ENCODE data around the gene MPP3.

MPP3 gene

GRCh38 chr17:43784068-43784467, 48.9 kb downstream of the MPP3 start:
- CTCF ChIA-PET, result interaction anchor here (0.9 kb wide), 1 partner anchor 62 kb away, joined by 6 read pairs; the partner anchor contains the start of gene CD300LG
- no peak for DNase-seq (ENCODE audit: low read depth, low spot score)
- no peak overlapping the region for H3K4me3 ChIP-seq (ENCODE audit: low read depth, low read length)
- TF ChIP-seq, protein P1, sequence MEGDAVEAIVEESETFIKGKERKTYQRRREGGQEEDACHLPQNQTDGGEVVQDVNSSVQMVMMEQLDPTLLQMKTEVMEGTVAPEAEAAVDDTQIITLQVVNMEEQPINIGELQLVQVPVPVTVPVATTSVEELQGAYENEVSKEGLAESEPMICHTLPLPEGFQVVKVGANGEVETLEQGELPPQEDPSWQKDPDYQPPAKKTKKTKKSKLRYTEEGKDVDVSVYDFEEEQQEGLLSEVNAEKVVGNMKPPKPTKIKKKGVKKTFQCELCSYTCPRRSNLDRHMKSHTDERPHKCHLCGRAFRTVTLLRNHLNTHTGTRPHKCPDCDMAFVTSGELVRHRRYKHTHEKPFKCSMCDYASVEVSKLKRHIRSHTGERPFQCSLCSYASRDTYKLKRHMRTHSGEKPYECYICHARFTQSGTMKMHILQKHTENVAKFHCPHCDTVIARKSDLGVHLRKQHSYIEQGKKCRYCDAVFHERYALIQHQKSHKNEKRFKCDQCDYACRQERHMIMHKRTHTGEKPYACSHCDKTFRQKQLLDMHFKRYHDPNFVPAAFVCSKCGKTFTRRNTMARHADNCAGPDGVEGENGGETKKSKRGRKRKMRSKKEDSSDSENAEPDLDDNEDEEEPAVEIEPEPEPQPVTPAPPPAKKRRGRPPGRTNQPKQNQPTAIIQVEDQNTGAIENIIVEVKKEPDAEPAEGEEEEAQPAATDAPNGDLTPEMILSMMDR (IDR thresholded peaks at IDR 0.05; ENCODE audit: insufficient read depth, low read length, missing control alignments), result no peak
- POLR2A ChIA-PET, result no interaction called here

- ChIA-PET CTCF (interaction anchor here (1.2 to 1.8 kb wide), 3 partner anchors 17 to 63 kb away, joined by 6 read pairs; partner anchors contain the start of gene CD300LG), POLR2A (no interaction called here)
- no peak for DNase-seq (ENCODE audit: low read depth, low spot score)
- TF ChIP-seq, protein P1 (IDR thresholded peaks at IDR 0.05; ENCODE audit: insufficient read depth, low read length, missing control alignments), result no peak
- H3K4me3 ChIP-seq (ENCODE audit: low read depth, low read length), result no peak overlapping the region
Measured at GRCh38 chr17:43782913-43783680, 49.8 kb downstream of the MPP3 start.

GRCh38 chr17:43780135-43780534, 52.8 kb downstream of the MPP3 start, which contains the start of gene CFAP97D1:
Gene CFAP97D1, plus strand, starts transcription at chr17:43780435. Its CDS starts 28 bp downstream, at chr17:43780463.
- TF ChIP-seq, protein P1 (IDR thresholded peaks at IDR 0.05; ENCODE audit: insufficient read depth, low read length, missing control alignments), result no peak
- peak within 1 kb of the TSS; percentile 66 for H3K4me3 ChIP-seq (ENCODE audit: low read depth, low read length)
- no peak for DNase-seq (ENCODE audit: low read depth, low spot score)
- CTCF ChIA-PET, result interaction anchor here (1.1 to 1.6 kb wide), 2 partner anchors 14 to 20 kb away, joined by 4 to 8 read pairs; no protein-coding TSS in a partner anchor
- POLR2A ChIA-PET, result no interaction called here

- POLR2A ChIA-PET, result interaction anchor here (0.6 to 0.7 kb wide), 3 partner anchors 10 to 264 kb away, joined by 3 read pairs; no protein-coding TSS in a partner anchor
- no peak for DNase-seq (ENCODE audit: low read depth, low spot score)
- H3K4me3 ChIP-seq (ENCODE audit: low read depth, low read length), result peak overlapping the region; percentile 66
- TF ChIP-seq, protein P1 (IDR thresholded peaks at IDR 0.05; ENCODE audit: insufficient read depth, low read length, missing control alignments), result no peak
- CTCF ChIA-PET, result interaction anchor here (1.0 to 5.1 kb wide), 6 partner anchors 10 to 84 kb away, joined by 4 to 55 read pairs (median 6); no protein-coding TSS in a partner anchor
Measured at GRCh38 chr17:43779145-43780125, 53.5 kb downstream of the MPP3 start.

GRCh38 chr17:43778337-43779144, 54.4 kb downstream of the MPP3 start, which contains the start of gene DUSP3:
Gene DUSP3, minus strand, starts transcription at chr17:43778977. Its CDS starts 53 bp downstream, at chr17:43778924.
- H3K4me3 ChIP-seq (ENCODE audit: low read depth, low read length), result peak within 1 kb of the TSS; percentile 95
- TF ChIP-seq, protein P1 (IDR thresholded peaks at IDR 0.05; ENCODE audit: insufficient read depth, low read length, missing control alignments), result no peak
- ChIA-PET POLR2A (interaction anchor here (0.6 to 0.7 kb wide), 3 partner anchors 11 to 265 kb away, joined by 3 read pairs; no protein-coding TSS in a partner anchor), CTCF (interaction anchor here (0.9 to 5.1 kb wide), 6 partner anchors 9 to 84 kb away, joined by 4 to 55 read pairs (median 6); no protein-coding TSS in a partner anchor)
- DNase-seq (ENCODE audit: low read depth, low spot score), result peak; percentile 40

All from AG04449 (cell line).